HG02642 (cell line): ENCODE results near the gene RUSF1.
"Not testable (repeated sequence)": the region's sequence is repeated elsewhere in the genome, so short reads cannot be mapped to it uniquely, and the experiment has no call there.

ENCODE experiments used
- ATAC-seq: cut with Tn5 transposase; IDR thresholded peaks from one replicate; pipeline ENCODE4 v1.9.1; 2021; ENCODE audit warnings: mild to moderate bottlenecking; ENCODE audit not compliant: unreplicated experiment, poor library complexity

Gene RUSF1

DNA sequence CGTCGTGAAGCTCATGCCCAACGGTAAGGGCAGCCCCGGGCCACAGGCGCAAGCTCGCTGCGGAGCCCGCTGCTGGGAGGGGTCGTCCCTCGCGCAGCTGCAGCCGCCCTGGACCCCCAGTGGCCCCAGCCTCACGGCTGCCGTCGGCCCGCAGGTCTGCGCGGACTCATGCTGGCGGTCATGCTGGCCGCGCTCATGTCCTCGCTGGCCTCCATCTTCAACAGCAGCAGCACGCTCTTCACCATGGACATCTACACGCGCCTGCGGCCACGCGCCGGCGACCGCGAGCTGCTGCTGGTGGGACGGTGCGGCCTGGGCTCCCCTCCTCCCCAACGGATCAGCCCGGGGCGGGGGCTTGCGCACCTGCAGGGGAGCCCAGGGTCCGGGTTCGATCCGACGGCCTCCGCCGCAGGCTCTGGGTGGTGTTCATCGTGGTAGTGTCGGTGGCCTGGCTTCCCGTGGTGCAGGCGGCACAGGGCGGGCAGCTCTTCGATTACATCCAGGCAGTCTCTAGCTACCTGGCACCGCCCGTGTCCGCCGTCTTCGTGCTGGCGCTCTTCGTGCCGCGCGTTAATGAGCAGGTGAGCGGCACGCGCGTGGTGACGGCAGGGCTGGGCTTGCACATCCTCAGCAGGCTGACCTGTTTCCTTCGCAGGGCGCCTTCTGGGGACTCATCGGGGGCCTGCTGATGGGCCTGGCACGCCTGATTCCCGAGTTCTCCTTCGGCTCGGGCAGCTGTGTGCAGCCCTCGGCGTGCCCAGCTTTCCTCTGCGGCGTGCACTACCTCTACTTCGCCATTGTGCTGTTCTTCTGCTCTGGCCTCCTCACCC is 19.5 kb downstream of the RUSF1 start:
- no peak for ATAC-seq

DNA sequence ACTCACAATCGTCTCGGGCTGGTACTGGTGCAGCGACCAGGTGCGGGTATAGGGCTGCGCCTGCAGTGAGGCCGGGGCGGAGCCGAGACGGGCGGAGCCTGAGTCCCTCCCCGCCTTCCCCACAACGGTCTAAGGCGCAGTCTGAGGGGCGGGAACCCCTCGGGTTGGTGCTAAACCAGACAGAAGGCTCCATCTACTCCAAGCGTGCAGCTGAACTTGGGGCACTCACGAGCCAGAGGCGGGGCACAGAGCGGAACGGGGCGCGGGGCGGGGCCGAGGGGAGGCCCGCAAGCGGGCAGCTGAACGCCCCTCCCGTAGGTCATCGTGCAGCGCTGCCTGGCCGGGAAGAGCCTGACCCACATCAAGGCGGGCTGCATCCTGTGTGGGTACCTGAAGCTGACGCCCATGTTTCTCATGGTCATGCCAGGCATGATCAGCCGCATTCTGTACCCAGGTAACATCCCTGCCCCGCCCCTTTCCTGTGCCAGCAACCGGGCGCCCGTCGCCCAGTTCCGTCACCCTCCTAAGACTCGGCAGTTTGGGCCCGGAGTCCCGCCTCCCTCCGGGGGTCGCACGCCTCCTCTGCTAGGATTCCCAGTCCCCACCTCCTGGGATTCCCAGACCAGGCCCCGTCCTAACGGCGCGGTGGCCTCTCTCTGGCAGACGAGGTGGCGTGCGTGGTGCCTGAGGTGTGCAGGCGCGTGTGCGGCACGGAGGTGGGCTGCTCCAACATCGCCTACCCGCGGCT is 20.3 kb downstream of the RUSF1 start:
- ATAC-seq = peak; percentile 87

GRCh38 chr16:31487071-31487719 is 21.0 kb downstream of the RUSF1 start:
- peak; percentile 4 for ATAC-seq

- ATAC-seq = no peak
Measured at GRCh38 chr16:31486045-31486444, 22.1 kb downstream of the RUSF1 start.

GRCh38 chr16:31485571-31485970 is 22.6 kb downstream of the RUSF1 start:
- ATAC-seq = no peak

GRCh38 chr16:31484491-31485171 is 23.6 kb downstream of the RUSF1 start:
- no peak for ATAC-seq

- not testable (repeated sequence) for ATAC-seq
Measured at GRCh38 chr16:31484048-31484447, 24.1 kb downstream of the RUSF1 start.

- ATAC-seq = no peak
Measured at GRCh38 chr16:31483081-31483480, 25.1 kb downstream of the RUSF1 start, which contains the start of gene SLC5A2. SLC5A2 (plus strand) TSS chr16:31483123; CDS start chr16:31483137, 14 bp downstream.

- ATAC-seq = no peak
Measured at GRCh38 chr16:31480851-31481536, 27.2 kb downstream of the RUSF1 start.

DNA sequence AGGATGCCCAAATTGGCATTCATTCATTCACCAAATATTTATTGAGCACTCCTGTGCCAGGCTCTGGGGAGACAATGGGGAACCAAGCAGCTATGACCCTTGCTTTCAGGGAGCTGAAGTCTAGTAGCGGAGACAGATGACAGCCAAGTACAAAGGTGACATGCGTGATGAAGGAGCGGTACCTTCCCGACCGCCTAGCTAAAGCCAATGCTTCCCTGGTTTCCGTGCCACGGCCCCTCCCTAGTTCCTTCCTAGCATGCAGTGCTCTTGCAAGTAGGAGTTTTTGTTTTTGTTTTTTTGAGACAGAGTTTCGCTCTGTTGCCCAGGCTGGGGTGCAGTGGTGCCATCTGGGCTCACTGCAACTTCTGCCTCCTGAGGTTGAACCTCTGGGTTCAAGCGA is 28.4 kb downstream of the RUSF1 start:
- no peak for ATAC-seq

DNA sequence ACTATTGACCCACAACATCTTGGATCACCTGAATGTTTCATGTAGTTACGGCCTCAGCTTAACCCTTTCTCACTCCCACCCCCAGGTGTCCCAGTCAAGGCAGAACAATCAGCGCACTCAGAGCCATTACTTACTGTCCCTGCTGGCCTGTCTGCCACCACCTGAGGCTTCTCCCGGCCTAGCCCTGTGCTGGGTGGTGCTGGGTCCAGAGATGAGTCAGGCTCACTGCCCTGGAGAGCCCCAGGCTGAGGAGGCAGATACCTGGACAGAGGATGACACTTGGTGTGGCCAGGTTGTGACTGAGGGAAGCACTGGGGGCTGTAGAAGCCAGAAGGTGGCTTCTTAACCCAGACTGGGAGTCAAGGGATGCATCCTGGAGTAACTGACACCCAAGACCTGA is 29.2 kb downstream of the RUSF1 start:
- no peak for ATAC-seq

- ATAC-seq = peak; percentile 26
Measured at GRCh38 chr16:31477220-31478216, 30.7 kb downstream of the RUSF1 start.

DNA sequence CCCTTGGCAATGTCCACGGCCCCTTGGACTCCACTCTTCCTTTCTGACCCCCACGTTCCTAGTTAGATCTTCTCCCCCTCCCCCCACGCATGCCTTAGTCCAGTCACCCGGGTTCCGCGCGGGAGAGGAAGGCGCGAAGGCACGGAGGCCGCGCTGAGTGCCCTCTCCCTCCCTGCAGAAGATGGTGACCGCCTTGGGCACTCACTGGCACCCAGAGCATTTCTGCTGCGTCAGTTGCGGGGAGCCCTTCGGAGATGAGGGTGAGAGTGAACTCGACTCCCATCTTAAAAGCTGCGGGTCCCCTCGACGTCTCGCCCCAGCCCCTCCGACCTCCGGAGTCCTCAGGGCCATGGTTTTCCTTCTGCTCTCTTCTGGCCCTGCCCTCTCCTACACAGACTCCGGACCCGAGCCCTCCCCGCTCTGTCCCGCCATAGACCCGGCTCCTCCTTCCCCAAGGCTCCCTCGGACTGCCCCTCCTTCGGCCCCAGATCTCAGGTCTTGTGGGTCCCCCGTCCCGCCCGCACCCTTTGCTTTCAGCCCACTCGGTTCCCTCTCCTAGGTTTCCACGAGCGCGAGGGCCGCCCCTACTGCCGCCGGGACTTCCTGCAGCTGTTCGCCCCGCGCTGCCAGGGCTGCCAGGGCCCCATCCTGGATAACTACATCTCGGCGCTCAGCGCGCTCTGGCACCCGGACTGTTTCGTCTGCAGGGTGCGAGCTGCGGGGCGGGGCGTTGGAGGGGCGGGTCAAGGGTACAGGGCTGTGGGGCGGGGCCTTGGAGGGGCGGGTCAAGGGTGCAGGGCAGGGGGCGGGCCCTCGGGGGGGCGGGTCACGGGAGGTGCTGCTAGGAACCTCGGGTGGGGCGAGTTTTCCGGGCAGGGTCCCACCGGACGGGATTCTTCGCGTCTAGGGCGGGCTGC is 31.6 kb downstream of the RUSF1 start:
- ATAC-seq = peak; percentile 63

GRCh38 chr16:31475946-31476302 is 32.3 kb downstream of the RUSF1 start:
- no peak for ATAC-seq

DNA sequence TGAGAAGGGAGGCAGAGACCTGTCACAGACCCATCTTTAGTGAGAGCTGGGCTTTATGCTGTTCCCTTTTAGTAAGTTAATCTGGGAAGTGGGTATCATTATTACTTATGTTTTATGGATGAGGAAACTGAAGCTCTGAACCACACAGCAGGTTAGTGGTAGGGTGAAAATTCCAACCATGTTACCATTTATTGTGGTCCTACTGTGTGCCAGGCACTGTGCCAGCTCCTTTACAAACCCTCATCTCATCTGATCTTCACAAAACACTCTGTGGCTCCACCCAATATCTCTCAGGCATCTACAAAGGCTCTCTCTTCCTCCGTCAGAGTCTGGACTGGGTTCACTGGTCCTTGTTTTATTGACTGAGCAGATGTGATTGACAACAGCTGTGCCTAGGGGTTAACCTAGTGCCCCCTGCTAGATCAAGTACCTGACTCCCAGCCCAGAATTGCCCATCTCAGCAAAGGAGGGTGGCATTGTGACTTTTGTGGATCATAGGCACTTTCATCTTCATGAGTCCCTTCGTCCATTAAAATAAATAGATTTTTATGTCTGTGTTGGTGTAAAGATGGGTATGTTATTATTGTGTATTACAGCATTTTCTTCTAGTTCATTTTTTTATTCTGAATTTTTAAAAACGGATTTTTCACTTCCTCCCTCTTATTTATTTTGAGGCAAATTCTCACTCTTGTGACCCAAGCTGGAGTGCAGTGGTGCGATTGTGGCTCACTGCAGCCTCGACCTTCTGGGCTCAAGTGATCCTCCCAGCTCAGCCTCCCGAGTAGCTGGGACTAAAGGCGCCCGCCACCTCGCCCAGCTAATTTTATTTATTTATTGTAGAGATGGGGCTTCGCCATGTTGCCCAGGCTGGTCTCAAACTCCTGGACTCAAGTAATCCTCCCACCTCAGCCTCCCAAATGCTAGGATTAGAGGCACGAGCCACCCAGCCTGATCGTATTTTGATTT is 33.1 kb downstream of the RUSF1 start:
- no peak for ATAC-seq

DNA sequence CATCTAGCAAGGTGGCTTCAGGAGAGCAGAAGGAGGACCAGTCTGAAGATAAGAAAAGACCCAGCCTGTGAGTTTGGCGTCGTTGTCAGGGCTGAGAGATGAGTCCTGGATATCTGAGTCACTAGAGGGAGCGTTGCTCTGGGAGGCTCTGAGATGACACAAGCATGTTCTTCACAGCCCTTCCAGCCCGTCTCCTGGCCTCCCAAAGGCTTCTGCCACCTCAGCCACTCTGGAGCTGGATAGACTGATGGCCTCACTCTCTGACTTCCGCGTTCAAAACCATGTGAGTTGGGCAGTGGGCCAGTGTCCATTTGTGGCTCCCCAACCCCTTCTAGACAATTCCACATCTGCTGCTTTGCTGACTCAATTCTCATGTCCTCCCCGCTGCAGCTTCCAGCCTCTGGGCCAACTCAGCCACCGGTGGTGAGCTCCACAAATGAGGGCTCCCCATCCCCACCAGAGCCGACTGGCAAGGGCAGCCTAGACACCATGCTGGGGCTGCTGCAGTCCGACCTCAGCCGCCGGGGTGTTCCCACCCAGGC is 33.9 kb downstream of the RUSF1 start:
- no peak for ATAC-seq
